Stimulated activated naive B cell treated with anti-CD40 and anti-IgM and Interleukin-4, amounts not matched to agents 10 μg/mL and 1 μg/mL and 100 μg/mL, for 72 hours (primary cell): ENCODE results near the gene GRM7.

Source experiments
- ATAC-seq, 2 donors: fragments of 150-1000 bp; cut with Tn5 transposase; replicated peaks; 2 replicates each; pipeline ENCODE4 v1.10.0; 2021; ENCODE audit warnings: moderate library complexity in 1 of 2
- DNase-seq: peaks from one replicate; pipeline ENCODE4 v3.0.0; 2021
- H3K27ac Mint-ChIP-seq: one replicate; pipeline ENCODE4 v1.8.0; 2022; ENCODE audit warnings: mild to moderate bottlenecking, mixed read lengths
- H3K27me3 Mint-ChIP-seq, 2 donors: one replicate each; pipeline ENCODE4 v1.8.0; 2022; ENCODE audit warnings: mixed read lengths in 2 of 2
- H3K36me3 Mint-ChIP-seq, 2 donors: one replicate each; pipeline ENCODE4 v1.8.0; 2022; ENCODE audit warnings: mixed read lengths in 2 of 2, mild to moderate bottlenecking in 1 of 2
- H3K4me1 Mint-ChIP-seq, 2 donors: one replicate each; pipeline ENCODE4 v1.8.0; 2022; ENCODE audit warnings: mixed read lengths in 2 of 2, mild to moderate bottlenecking in 1 of 2
- H3K4me3 Mint-ChIP-seq, 2 donors: one replicate each; pipeline ENCODE4 v1.8.0; 2022; ENCODE audit warnings: mild to moderate bottlenecking in 2 of 2, mixed read lengths in 2 of 2, moderate library complexity in 1 of 2
- H3K9me3 Mint-ChIP-seq, 2 donors: one replicate each; pipeline ENCODE4 v1.8.0; 2022; ENCODE audit warnings: mixed read lengths in 2 of 2, mild to moderate bottlenecking in 1 of 2

The GRM7 gene

GRCh38 chr3:6860954-6861624, at the start of gene GRM7:
Gene GRM7, plus strand, starts transcription at chr3:6861115.
- no peak for ATAC-seq
- H3K4me1 Mint-ChIP-seq, result peaks cover 0 to 2% of the 10 kb centered on the region in 2 donors
- H3K36me3 Mint-ChIP-seq, result peaks cover 2 to 3% of the 10 kb centered on the region in 2 donors
- peaks cover 0 to 1% of the 10 kb centered on the region in 2 donors for H3K9me3 Mint-ChIP-seq
- H3K4me3 Mint-ChIP-seq, result no peak within 1 kb of the TSS
- H3K27me3 Mint-ChIP-seq, result peaks cover 35 to 48% of the 10 kb centered on the region in 2 donors
- no peak within 1 kb of the TSS for H3K27ac Mint-ChIP-seq
- DNase-seq, result no peak

- Mint-ChIP-seq H3K36me3 (no peaks in the 10 kb centered on the region), H3K27me3 (no peaks in the 10 kb centered on the region), H3K9me3 (peaks cover 0 to 2% of the 10 kb centered on the region in 2 donors), H3K27ac (no peak overlapping the region), H3K4me1 (no peaks in the 10 kb centered on the region), H3K4me3 (no peak overlapping the region)
- no peak for DNase-seq
- ATAC-seq, result no peak
Measured at GRCh38 chr3:6821411-6821810, 39.5 kb upstream of the GRM7 start.

DNA sequence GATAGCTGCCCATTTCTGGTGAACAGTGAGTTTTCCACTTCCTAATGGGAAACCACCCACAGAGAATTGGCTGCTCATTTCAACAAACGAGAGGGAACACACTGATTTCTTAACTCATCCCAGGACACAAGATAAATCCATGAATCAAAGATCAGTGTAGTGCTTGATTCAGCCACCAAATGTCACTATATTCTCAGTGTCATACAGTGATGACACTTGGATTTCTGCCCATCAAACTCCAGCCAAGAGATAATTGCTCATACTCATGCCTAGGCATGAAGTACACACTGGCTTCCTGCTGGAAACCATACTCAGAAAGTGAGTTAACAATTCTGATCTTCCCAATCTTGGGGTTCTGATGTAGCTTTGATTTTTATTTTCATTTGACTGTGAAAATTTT, 35.4 kb upstream of the GRM7 start:
- Mint-ChIP-seq H3K4me3 (no peak overlapping the region), H3K27me3 (no peaks in the 10 kb centered on the region), H3K27ac (no peak overlapping the region), H3K9me3 (no peaks in the 10 kb centered on the region), H3K4me1 (no peaks in the 10 kb centered on the region), H3K36me3 (no peaks in the 10 kb centered on the region)
- ATAC-seq, result no peak
- no peak for DNase-seq

- no peak for ATAC-seq
- Mint-ChIP-seq H3K27ac (no peak overlapping the region), H3K27me3 (no peaks in the 10 kb centered on the region), H3K36me3 (no peaks in the 10 kb centered on the region), H3K9me3 (no peaks in the 10 kb centered on the region), H3K4me3 (no peak overlapping the region), H3K4me1 (no peaks in the 10 kb centered on the region)
- no peak for DNase-seq
Measured at GRCh38 chr3:6827453-6827852, 33.5 kb upstream of the GRM7 start.

DNA sequence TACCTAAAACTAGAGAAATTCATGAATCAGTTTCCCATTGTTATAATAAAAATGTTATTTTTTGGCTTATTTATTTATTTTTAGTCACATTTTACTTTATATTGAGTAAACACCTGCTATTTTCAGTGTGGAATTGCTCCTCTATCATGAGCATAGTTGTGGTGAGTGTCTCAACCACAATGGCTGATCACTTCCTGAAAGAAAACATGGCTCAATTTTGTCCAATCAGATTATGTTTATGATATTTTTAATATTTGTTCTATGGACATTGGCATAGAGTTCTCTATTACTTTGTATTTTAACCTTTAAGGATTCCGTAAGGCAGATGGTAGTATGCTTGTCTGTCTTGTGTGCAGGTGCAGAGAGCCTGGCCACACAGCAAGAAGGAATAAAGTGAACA, 16.2 kb upstream of the GRM7 start:
- Mint-ChIP-seq H3K36me3 (no peaks in the 10 kb centered on the region), H3K4me3 (no peak overlapping the region), H3K27ac (no peak overlapping the region), H3K9me3 (peaks cover 0 to 5% of the 10 kb centered on the region in 2 donors), H3K4me1 (no peaks in the 10 kb centered on the region), H3K27me3 (no peaks in the 10 kb centered on the region)
- ATAC-seq (no peak), DNase-seq (no peak)

- ATAC-seq, result no peak
- Mint-ChIP-seq H3K9me3 (peaks cover 0 to 2% of the 10 kb centered on the region in 2 donors), H3K4me3 (no peak overlapping the region), H3K4me1 (no peaks in the 10 kb centered on the region), H3K36me3 (no peaks in the 10 kb centered on the region), H3K27ac (no peak overlapping the region), H3K27me3 (no peaks in the 10 kb centered on the region)
- no peak for DNase-seq
Measured at GRCh38 chr3:6854184-6854583, 6.7 kb upstream of the GRM7 start.

DNA sequence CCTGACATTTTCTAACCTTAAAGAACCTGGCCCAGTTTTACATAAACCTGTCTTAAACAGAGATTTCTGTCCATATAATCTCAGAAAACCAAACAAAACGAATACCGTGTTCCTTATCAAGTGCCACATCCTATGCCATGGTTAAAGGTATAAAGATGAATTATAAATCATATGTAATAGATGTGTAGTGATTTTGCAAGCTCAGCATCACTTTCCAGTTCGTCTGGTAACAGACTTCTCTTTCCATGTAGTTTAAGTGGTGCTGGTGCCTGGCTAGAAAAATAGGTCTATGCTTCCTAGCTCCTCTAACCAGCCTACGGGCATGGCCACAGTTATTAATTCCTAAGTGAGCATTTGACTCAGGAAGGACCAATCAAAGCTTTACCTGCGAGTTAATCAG, 3.4 kb upstream of the GRM7 start:
- Mint-ChIP-seq H3K27ac (no peak overlapping the region), H3K4me3 (no peak overlapping the region), H3K9me3 (peaks cover 0 to 3% of the 10 kb centered on the region in 2 donors), H3K27me3 (peaks cover 15 to 28% of the 10 kb centered on the region in 2 donors), H3K4me1 (peaks cover 0 to 2% of the 10 kb centered on the region in 2 donors), H3K36me3 (peaks cover 2 to 3% of the 10 kb centered on the region in 2 donors)
- DNase-seq, result no peak
- no peak for ATAC-seq

DNA sequence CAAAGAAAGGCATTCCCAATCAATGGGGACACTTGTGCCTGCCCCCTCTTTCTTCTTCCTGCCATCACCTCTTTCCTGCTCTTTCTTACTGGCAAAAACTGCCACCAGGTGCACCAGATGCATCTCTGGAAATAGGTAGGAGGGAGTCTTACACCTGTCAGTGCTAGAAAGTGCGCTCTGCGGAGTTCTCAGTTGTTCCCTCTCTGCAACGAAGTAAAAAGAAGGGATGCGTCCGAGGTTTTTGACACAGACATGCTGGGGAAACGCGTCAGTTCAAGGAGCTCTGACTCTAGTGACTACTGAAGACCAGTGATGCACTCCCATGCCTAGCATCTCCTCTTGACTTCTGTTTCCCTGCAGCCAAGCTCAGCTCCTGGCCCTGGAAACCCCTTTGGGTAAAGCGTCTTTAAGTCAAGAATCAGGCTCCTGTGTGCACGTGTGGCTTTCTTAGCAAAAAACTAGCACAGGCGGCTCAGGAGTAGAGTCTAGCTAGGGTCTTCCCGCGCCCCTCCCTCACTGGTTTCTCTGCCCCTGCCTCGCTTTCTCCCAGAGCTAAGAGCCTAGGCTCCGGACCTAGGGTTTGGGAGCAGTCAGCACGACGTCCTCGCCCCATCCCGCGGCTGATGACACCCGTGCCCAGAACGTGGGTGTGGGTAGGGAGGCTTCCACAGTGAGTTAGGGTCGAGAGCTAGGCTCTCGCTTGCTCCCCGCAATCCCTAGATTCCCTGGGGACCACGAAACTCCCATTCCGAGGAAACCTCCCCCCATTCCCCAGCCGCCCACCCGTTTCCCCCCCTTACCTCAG, 564 bp upstream of the GRM7 start:
- H3K4me1 Mint-ChIP-seq, result peaks cover 0 to 2% of the 10 kb centered on the region in 2 donors
- H3K27me3 Mint-ChIP-seq, result peaks cover 35 to 48% of the 10 kb centered on the region in 2 donors
- ATAC-seq (no peak), DNase-seq (no peak)
- H3K27ac Mint-ChIP-seq, result no peak overlapping the region
- no peak overlapping the region for H3K4me3 Mint-ChIP-seq
- H3K9me3 Mint-ChIP-seq, result peaks cover 0 to 3% of the 10 kb centered on the region in 2 donors
- peaks cover 2 to 3% of the 10 kb centered on the region in 2 donors for H3K36me3 Mint-ChIP-seq

GRCh38 chr3:6861625-6862000, 698 bp downstream of the GRM7 start:
- Mint-ChIP-seq H3K27ac (no peak overlapping the region), H3K9me3 (peaks cover 0 to 1% of the 10 kb centered on the region in 2 donors), H3K36me3 (peaks cover 2 to 3% of the 10 kb centered on the region in 2 donors), H3K4me3 (no peak overlapping the region), H3K4me1 (peaks cover 0 to 2% of the 10 kb centered on the region in 2 donors), H3K27me3 (peaks cover 35 to 48% of the 10 kb centered on the region in 2 donors)
- no peak for ATAC-seq
- DNase-seq, result no peak

DNA sequence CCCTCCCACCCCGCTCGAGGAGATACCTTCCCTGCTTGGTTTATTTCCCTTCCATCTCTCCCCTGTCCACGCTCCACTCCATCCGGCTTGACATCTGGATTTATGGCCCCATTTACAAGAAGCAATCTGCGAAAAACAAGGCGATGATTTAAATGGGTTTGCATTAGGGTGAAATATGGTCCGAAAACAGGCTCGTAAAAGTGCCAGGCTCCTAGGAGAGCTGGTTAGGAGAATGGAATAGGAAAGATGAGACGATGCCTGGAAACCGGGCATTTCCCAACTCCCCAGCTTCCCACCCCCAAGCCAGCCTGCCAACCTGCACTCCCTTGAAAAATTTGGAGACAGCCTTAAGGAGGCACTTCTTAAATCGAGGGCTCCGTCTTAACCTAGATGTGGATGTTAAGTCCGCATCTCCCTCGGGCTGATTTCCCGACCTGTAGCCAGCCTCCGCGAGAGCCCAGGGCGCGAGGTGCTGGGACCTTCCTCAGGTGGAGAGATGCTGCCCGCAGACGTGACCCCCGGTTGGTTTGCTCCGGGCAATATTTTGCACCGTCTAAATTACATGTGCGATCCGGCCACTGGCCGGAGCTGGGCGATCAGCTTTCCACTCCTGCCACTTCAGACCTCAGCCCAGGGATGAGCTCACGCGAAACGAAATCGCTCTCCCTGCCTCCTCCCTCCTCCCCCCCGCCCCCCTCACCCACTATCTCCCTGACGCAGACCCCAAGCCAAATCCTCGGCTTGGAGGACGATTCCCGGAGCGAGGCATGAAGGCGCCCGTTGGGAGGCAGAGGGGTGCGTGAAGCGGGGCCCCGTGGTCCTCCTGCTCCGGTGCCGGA, 1.3 kb downstream of the GRM7 start:
- H3K27ac Mint-ChIP-seq, result no peak overlapping the region
- peaks cover 2 to 3% of the 10 kb centered on the region in 2 donors for H3K36me3 Mint-ChIP-seq
- peaks cover 0 to 2% of the 10 kb centered on the region in 2 donors for H3K4me1 Mint-ChIP-seq
- peaks cover 35 to 48% of the 10 kb centered on the region in 2 donors for H3K27me3 Mint-ChIP-seq
- ATAC-seq (no peak), DNase-seq (no peak)
- H3K9me3 Mint-ChIP-seq, result peaks cover 0 to 1% of the 10 kb centered on the region in 2 donors
- H3K4me3 Mint-ChIP-seq, result no peak overlapping the region

GRCh38 chr3:6862880-6863195, 1.9 kb downstream of the GRM7 start:
- ATAC-seq, result no peak
- Mint-ChIP-seq H3K27me3 (peaks cover 35 to 48% of the 10 kb centered on the region in 2 donors), H3K4me1 (peaks cover 0 to 2% of the 10 kb centered on the region in 2 donors), H3K27ac (no peak overlapping the region), H3K36me3 (peaks cover 2 to 3% of the 10 kb centered on the region in 2 donors), H3K9me3 (peaks cover 0 to 1% of the 10 kb centered on the region in 2 donors), H3K4me3 (no peak overlapping the region)
- no peak for DNase-seq

GRCh38 chr3:6867269-6867668, 6.4 kb downstream of the GRM7 start:
- no peak overlapping the region for H3K27ac Mint-ChIP-seq
- H3K27me3 Mint-ChIP-seq, result peaks cover 22 to 23% of the 10 kb centered on the region in 2 donors
- H3K36me3 Mint-ChIP-seq, result no peaks in the 10 kb centered on the region
- no peak overlapping the region for H3K4me3 Mint-ChIP-seq
- no peak for ATAC-seq
- H3K9me3 Mint-ChIP-seq, result no peaks in the 10 kb centered on the region
- no peak for DNase-seq
- H3K4me1 Mint-ChIP-seq, result no peaks in the 10 kb centered on the region

- DNase-seq, result no peak
- Mint-ChIP-seq H3K27ac (no peak overlapping the region), H3K4me1 (no peaks in the 10 kb centered on the region), H3K27me3 (no peaks in the 10 kb centered on the region), H3K36me3 (no peaks in the 10 kb centered on the region), H3K9me3 (peaks cover 0 to 5% of the 10 kb centered on the region in 2 donors), H3K4me3 (no peak overlapping the region)
- ATAC-seq, result no peak
Measured at GRCh38 chr3:6878731-6879130, 17.8 kb downstream of the GRM7 start.

GRCh38 chr3:6912240-6912639, 51.3 kb downstream of the GRM7 start:
- H3K36me3 Mint-ChIP-seq, result no peaks in the 10 kb centered on the region
- H3K27me3 Mint-ChIP-seq, result no peaks in the 10 kb centered on the region
- DNase-seq (no peak), ATAC-seq (no peak)
- no peak overlapping the region for H3K27ac Mint-ChIP-seq
- H3K4me3 Mint-ChIP-seq, result no peak overlapping the region
- H3K4me1 Mint-ChIP-seq, result no peaks in the 10 kb centered on the region
- peaks cover 4% of the 10 kb centered on the region in 2 donors for H3K9me3 Mint-ChIP-seq
